ENCODE measurements around the gene SPAG6. TPM values are rescaled to one million over a fixed set of nuclear protein-coding genes. Genes with fewer than 3 reads are reported as not detected.

Gene SPAG6
- total and polyA plus RNA-seq, 2 of the 8 experiments (the other 6 are each of a cell fraction or from before 2014, with no cell fraction given) = 0.14 TPM; not detected in 1

DNA sequence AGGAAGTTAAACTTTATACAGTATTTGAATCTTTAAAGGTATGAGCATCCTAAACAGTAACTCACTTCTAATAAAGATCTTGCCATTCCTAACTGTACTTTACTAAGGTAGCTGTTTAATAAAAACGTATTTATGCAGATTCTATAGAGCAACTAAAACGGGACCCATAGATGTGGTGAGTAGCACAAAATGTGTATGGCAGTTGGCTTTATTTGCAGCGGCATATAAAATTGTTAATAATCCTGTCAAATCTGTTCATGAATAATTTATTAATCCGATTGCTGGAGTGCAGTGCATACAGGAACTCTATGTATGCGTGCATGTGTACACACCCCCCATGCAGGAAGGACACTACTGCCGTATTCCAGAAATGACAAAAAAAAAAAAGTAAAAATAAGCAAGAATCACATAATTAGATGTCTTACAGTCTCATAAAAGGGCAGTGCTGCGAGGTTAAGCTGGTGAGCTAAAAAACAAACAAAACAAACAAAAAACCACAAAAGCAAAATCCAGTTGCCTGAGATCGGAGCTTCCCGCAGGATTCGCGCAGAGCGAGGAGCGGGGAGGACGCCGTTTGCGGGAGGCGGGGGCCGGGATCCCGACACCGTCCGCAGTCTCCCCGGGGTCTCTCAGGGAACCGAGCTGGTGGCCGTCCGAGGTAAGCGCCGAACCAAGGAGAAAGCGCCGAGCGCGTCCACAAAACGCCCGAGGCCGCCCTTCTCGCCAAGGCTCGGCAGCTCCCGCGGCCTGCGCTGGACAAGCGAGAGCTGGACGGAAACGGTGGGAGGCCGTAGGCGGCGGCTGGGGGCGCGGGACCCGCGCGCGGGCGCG, 29.6 kb upstream of the SPAG6 start (continued):
- TF ChIP-seq KDM5A (IDR thresholded peaks at IDR 0.05; ENCODE audit: low read length) (no peak), CBX5 (IDR thresholded peaks at IDR 0.05; ENCODE audit: low read depth, low read length) (no peak), SRF (IDR thresholded peaks at IDR 0.05; ENCODE audit: low read depth, low read length) (no peak), POLR2AphosphoS5 (IDR thresholded peaks at IDR 0.05; ENCODE audit: low read depth, low read length) (no peak), EZH2 (IDR thresholded peaks at IDR 0.05; ENCODE audit: low read depth, low read length, severe bottlenecking) (no peak), GTF2F1 (IDR thresholded peaks at IDR 0.05; ENCODE audit: borderline replicate concordance, low read depth, low read length) (no peak), TBP (IDR thresholded peaks at IDR 0.05; ENCODE audit: low read depth, low read length) (no peak), SP1 (IDR thresholded peaks at IDR 0.05; ENCODE audit: low read depth, low read length) (0 out of 2 replicates have a peak, but pooled peaks have one; percentile 4), SP2 (IDR thresholded peaks at IDR 0.05; ENCODE audit: low read length) (no peak)
- TF ChIP-seq, protein P1, sequence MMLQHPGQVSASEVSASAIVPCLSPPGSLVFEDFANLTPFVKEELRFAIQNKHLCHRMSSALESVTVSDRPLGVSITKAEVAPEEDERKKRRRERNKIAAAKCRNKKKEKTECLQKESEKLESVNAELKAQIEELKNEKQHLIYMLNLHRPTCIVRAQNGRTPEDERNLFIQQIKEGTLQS (IDR thresholded peaks at IDR 0.05; ENCODE audit: insufficient read depth, low read depth, low read length) = no peak

Measured in H1 (cell line).